B cell (primary cell): ENCODE data around the gene ICE2. TPM values are rescaled to one million over a fixed set of nuclear protein-coding genes. Genes with fewer than 3 reads are reported as not detected.

Experiments
- ATAC-seq: fragments of 200-7000 bp; cut with Tn5 transposase; one replicate; pipeline ENCODE4 v1.10.0; 2021; ENCODE audit warnings: low read depth, mild to moderate bottlenecking, moderate number of reproducible peaks, moderate library complexity
- CTCF ChIA-PET: fragments of 350-600 bp; sonication (Branson Sonifier 250); formaldehyde crosslinking; loops from one replicate; lab custom pipeline; 2021; ENCODE audit warnings: antibody characterized with exemption, inconsistent platforms; lab: Charles Lee
- POLR2A ChIA-PET: fragments of 350-600 bp; sonication (Branson Sonifier 250); formaldehyde crosslinking; loops from one replicate; lab custom pipeline; 2021; ENCODE audit warnings: antibody characterized with exemption; lab: Charles Lee
- DNase-seq: peaks from one replicate; pipeline ENCODE4 v3.0.0; 2013
- H2AFZ ChIP-seq: 2 replicates; pipeline ENCODE4 v1.6.1; 2012; ENCODE audit warnings: mild to moderate bottlenecking, low read depth, low read length; ENCODE audit not compliant: insufficient read depth, poor library complexity, severe bottlenecking
- H3K27ac ChIP-seq, 2 donors: 1 replicate in 1 of 2; 2 replicates in 1 of 2; pipeline ENCODE4 v1.5.1; 2012 to 2013; ENCODE audit warnings: low read length in 2 of 2, mild to moderate bottlenecking in 2 of 2, moderate library complexity in 1 of 2
- H3K27me3 ChIP-seq, 4 experiments: fragments of 200-600 bp in 1 of 4; sonication (generic) in 1 of 4; replicated peaks in 1 of 4; 1 replicate in 2 of 4; 2 replicates in 2 of 4; pipeline versions ENCODE4 v1.6.1 to v1.7.0; 2013 to 2016; ENCODE audit warnings: low read length in 3 of 4, mild to moderate bottlenecking in 2 of 4, mixed read lengths in 1 of 4, moderate library complexity in 1 of 4; ENCODE audit not compliant: insufficient read depth in 4 of 4, control insufficient read depth in 3 of 4; ENCODE audit errors: control extremely low read depth in 1 of 4
- H3K36me3 ChIP-seq, 2 experiments: replicated peaks in 1 of 2; 1 replicate in 1 of 2; 2 replicates in 1 of 2; pipeline versions ENCODE4 v1.6.1 to v1.7.1; 2013; ENCODE audit warnings: low read length in 1 of 2; ENCODE audit not compliant: insufficient read depth in 2 of 2, control insufficient read depth in 1 of 2; ENCODE audit errors: control extremely low read depth in 1 of 2, extremely low read depth in 1 of 2
- H3K4me1 ChIP-seq, 2 donors: fragments of 200-600 bp in 1 of 2; sonication (generic) in 1 of 2; 1 replicate in 1 of 2; 2 replicates in 1 of 2; pipeline versions ENCODE4 v1.5.1 to v1.6.1; 2013 to 2017; ENCODE audit warnings: low read length in 2 of 2; ENCODE audit not compliant: control insufficient read depth in 2 of 2, insufficient read depth in 2 of 2
- H3K4me2 ChIP-seq: replicated peaks from 2 replicates; pipeline ENCODE3; 2012; ENCODE audit warnings: mild to moderate bottlenecking, low read depth, low read length; ENCODE audit not compliant: poor library complexity, severe bottlenecking
- H3K4me3 ChIP-seq, 5 experiments: fragments of 200-600 bp in 1 of 5; sonication (generic) in 1 of 5; 1 replicate in 3 of 5; 2 replicates in 2 of 5; pipeline versions ENCODE4 v1.5.1 to v1.7.0; 2011 to 2016; ENCODE audit warnings: low read length in 4 of 5, mild to moderate bottlenecking in 4 of 5, low read depth in 2 of 5, control low read depth in 1 of 5, moderate library complexity in 1 of 5; ENCODE audit not compliant: insufficient read depth in 1 of 5; ENCODE audit errors: control extremely low read depth in 1 of 5, extremely low read depth in 1 of 5
- H3K79me2 ChIP-seq: fragments of 200-600 bp; sonication (generic); one replicate; pipeline ENCODE4 v1.6.0; 2016; ENCODE audit warnings: low read length; ENCODE audit not compliant: control insufficient read depth, insufficient read depth
- H3K9ac ChIP-seq: fragments of 200-600 bp; sonication (generic); 2 replicates; pipeline ENCODE4 v1.6.1; 2017; ENCODE audit warnings: mild to moderate bottlenecking, low read length, moderate library complexity
- H3K9me3 ChIP-seq, 3 donors: one replicate each; pipeline versions ENCODE4 v1.6.1 to v1.7.1; 2013; ENCODE audit warnings: low read length in 2 of 3; ENCODE audit not compliant: control insufficient read depth in 2 of 3, insufficient read depth in 1 of 3; ENCODE audit errors: control extremely low read depth in 1 of 3
- H4K20me1 ChIP-seq: 2 replicates; pipeline ENCODE4 v1.6.0; 2012; ENCODE audit warnings: mild to moderate bottlenecking, low read length; ENCODE audit not compliant: insufficient read depth, control insufficient read depth, poor library complexity, severe bottlenecking
- H3K27ac Mint-ChIP-seq: one replicate; pipeline ENCODE4 v1.8.0; 2021; ENCODE audit warnings: mixed read lengths
- H3K27me3 Mint-ChIP-seq: one replicate; pipeline ENCODE4 v1.8.0; 2021; ENCODE audit warnings: mixed read lengths
- H3K4me1 Mint-ChIP-seq: one replicate; pipeline ENCODE4 v1.8.0; 2021; ENCODE audit warnings: mixed read lengths
- H3K4me3 Mint-ChIP-seq: one replicate; pipeline ENCODE4 v1.8.0; 2021; ENCODE audit warnings: mixed read lengths
- H3K9me3 Mint-ChIP-seq: one replicate; pipeline ENCODE4 v1.8.0; 2022; ENCODE audit warnings: mixed read lengths; ENCODE audit not compliant: insufficient read depth
- CTCF ChIP-seq: fragments of 200-600 bp; IDR thresholded peaks from one replicate; pipeline ENCODE4 v1.8.0; 2022; ENCODE audit warnings: antibody characterized with exemption, mild to moderate bottlenecking
- EZH2 ChIP-seq: IDR thresholded peaks from 2 replicates; pipeline ENCODE4 v1.6.1; 2012; ENCODE audit warnings: borderline replicate concordance, low read depth, mild to moderate bottlenecking, moderate library complexity, low read length; ENCODE audit not compliant: insufficient read depth, poor library complexity, severe bottlenecking
- WGBS: methylation state at CpG from one replicate; pipeline ENCODE4 v1.1.5; 2013; ENCODE audit warnings: missing lambda C conversion rate; ENCODE audit not compliant: insufficient coverage; 5-methylcytosine and 5-hydroxymethylcytosine counted together
- intact Hi-C: fragments of 100-400 bp; cut with micrococcal nuclease; formaldehyde crosslinking; loops from one replicate; pipeline ENCODE4 v1.10.0; 2022
- polyA plus RNA-seq: library from polyadenylated mRNA; depleted of rRNA; stranded (reverse); fragments of >200 nt; gene quantifications from 2 replicates; pipeline ENCODE4 v1.2.3, GENCODE V29; 2012
- total RNA-seq, 2 donors: library from RNA; stranded (reverse); fragments of 120-200 nt in 1 of 2; gene quantifications; 1 replicate in 1 of 2; 2 replicates in 1 of 2; pipeline versions ENCODE4 v1.2.3 to v1.2.4, GENCODE V29; 2013 to 2022

ICE2 gene
- total and polyA plus RNA-seq, 2 donors (not counting 1 experiment from before 2014, with no cell fraction given) = 19.0 to 71.2 TPM

GRCh38 chr15:60518511-60518910 lies 39.6 kb upstream of the ICE2 start:
- intact Hi-C loops = no loop called here
- Mint-ChIP-seq H3K4me1 (peaks cover 13% of the 10 kb centered on the region), H3K27ac (no peak overlapping the region), H3K27me3 (no peaks in the 10 kb centered on the region), H3K4me3 (no peak overlapping the region), H3K9me3 (no peaks in the 10 kb centered on the region)
- H3K9me3 ChIP-seq = no peaks in the 10 kb centered on the region
- no peak overlapping the region for H3K27ac ChIP-seq
- peaks cover 0 to 3% of the 10 kb centered on the region in 2 experiments for H3K36me3 ChIP-seq
- H2AFZ ChIP-seq = no peak overlapping the region
- H3K9ac ChIP-seq = no peak overlapping the region
- H3K4me3 ChIP-seq = no peak overlapping the region
- 100% methylated on average over 4 of the region's 8 CpGs for WGBS
- no peaks in the 10 kb centered on the region for H3K79me2 ChIP-seq
- peaks cover 3% of the 10 kb centered on the region for H4K20me1 ChIP-seq
- ChIA-PET POLR2A (no interaction called here), CTCF (interaction anchor here (0.8 to 7.9 kb wide), 5 partner anchors 11 to 190 kb away, joined by 3 to 158 read pairs (median 4); no protein-coding TSS in a partner anchor)
- peaks cover 8 to 9% of the 10 kb centered on the region in 2 donors for H3K4me1 ChIP-seq
- H3K4me2 ChIP-seq = no peak overlapping the region
- H3K27me3 ChIP-seq = no peaks in the 10 kb centered on the region
- DNase-seq = no peak
- TF ChIP-seq CTCF (no peak), EZH2 (no peak)
- ATAC-seq = no peak

- Histone ChIP-seq H3K36me3 (peaks cover 0 to 3% of the 10 kb centered on the region in 2 experiments), H3K27me3 (no peaks in the 10 kb centered on the region), H3K4me3 (no peak overlapping the region), H3K9ac (no peak overlapping the region), H3K79me2 (no peaks in the 10 kb centered on the region), H4K20me1 (no peaks in the 10 kb centered on the region), H3K27ac (no peak overlapping the region), H3K4me2 (no peak overlapping the region), H3K4me1 (no peaks in the 10 kb centered on the region), H2AFZ (no peak overlapping the region), H3K9me3 (no peaks in the 10 kb centered on the region)
- ChIA-PET CTCF (no interaction called here), POLR2A (no interaction called here)
- Mint-ChIP-seq H3K4me1 (no peaks in the 10 kb centered on the region), H3K4me3 (no peak overlapping the region), H3K9me3 (no peaks in the 10 kb centered on the region), H3K27ac (no peak overlapping the region), H3K27me3 (no peaks in the 10 kb centered on the region)
- intact Hi-C loops = no loop called here
- DNase-seq (no peak), ATAC-seq (no peak)
- WGBS = 95% methylated on average over 10 of the region's 12 CpGs
- no peak for TF ChIP-seq CTCF
- TF ChIP-seq EZH2 = no peak
These were observed 35.4 kb upstream of the ICE2 start for GRCh38 chr15:60514261-60514881.
